Hepatic stellate cell (primary cell): ENCODE data around the gene S100A2.

Experiments used
- DNase-seq: peaks from one replicate; pipeline ENCODE4 v3.0.0; 2011; ENCODE audit warnings: low spot score

S100A2 gene

DNA sequence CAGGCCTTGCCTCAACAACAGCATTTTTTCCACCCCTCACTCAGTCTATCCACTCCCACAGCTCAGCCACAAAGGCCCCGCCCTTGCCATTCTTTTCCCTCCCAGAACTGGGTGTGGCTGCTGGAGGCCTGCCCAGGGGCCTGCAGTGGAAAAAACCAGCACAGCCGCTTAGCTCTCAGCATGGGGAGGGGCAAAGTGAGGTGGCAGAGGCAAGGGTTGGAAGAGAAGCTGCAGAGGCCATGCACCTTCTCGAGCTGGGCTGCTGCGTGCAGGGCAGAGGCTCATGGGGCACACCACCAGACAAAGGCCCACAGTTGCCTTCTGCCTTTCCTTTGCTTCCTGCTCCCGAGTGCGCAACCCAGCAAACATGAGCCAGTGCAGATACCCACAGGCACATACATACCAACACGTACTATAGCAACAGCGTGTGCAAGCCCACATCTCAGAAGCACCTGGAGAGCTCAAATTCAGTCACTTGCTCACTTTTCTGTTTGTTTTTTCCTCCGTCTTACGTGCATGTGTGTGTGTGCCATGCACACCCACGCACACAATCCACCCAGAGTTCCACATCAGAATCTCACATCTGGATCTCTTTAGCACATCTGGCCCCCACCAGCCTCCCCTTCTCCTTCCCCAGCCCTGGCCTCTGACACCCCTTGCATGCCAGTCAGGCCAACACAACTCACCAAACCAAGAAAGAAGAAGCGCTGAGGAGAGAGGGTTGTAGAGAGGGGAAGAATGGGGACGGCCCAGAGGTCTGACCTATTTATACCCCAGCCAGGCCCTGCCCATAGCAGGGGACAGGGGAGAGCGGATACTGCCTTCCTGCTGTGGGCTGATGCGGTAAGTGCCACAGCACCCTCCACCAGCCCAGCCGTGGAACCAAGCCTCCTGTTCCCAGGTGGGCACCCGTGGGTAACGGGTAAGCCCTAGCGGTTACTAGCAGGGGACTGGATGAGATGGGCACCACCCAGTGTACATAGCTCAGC is 20.3 kb downstream of the S100A2 start, which contains the start of gene S100A4:
S100A4 (minus strand) TSS at position 740 of the 989 bp plus-strand sequence. CDS start 1,012 bp downstream, outside the sequence.
- peak; percentile 89 for DNase-seq

DNA sequence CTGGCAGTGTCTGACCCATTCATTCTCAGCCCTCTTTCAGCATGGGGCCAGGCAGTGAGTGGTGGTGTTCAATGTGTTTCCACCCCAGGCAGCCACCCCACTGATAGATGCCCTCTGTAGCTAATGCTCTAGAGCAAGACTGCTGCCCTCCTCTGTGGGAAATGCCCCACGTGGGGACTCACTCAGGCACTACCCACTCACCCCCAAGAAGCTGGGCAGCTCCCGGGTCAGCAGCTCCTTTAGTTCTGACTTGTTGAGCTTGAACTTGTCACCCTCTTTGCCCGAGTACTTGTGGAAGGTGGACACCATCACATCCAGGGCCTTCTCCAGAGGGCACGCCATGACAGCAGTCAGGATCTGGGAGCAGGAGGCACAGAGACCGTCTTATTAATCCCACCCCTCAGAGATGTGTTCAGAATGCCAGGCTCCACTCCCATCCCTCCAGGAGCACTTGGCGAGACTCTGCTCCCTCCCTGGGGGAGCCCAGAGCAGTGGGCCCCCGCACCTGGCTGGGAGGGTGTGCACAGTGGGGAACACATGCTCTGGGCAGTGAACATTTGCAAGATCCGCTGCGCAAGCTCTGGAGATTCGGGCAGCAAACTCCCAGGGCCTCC is 21.1 kb downstream of the S100A2 start:
- no peak for DNase-seq

DNA sequence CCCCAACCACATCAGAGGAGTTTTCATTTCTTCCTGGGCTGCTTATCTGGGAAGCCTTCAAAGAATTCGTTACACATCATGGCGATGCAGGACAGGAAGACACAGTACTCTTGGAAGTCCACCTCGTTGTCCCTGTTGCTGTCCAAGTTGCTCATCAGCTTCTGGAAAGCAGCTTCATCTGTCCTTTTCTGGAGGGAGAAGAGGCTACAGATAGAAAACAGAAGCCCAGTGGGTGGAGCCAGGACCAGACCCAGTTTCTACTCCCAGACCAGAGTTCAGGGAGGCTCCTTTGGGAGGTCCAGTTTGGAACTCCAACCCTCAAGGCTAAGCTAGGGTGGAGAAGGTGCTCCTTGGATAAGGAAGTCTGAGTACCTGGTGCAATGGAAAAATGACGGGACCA is 21.9 kb downstream of the S100A2 start:
- no peak for DNase-seq

DNA sequence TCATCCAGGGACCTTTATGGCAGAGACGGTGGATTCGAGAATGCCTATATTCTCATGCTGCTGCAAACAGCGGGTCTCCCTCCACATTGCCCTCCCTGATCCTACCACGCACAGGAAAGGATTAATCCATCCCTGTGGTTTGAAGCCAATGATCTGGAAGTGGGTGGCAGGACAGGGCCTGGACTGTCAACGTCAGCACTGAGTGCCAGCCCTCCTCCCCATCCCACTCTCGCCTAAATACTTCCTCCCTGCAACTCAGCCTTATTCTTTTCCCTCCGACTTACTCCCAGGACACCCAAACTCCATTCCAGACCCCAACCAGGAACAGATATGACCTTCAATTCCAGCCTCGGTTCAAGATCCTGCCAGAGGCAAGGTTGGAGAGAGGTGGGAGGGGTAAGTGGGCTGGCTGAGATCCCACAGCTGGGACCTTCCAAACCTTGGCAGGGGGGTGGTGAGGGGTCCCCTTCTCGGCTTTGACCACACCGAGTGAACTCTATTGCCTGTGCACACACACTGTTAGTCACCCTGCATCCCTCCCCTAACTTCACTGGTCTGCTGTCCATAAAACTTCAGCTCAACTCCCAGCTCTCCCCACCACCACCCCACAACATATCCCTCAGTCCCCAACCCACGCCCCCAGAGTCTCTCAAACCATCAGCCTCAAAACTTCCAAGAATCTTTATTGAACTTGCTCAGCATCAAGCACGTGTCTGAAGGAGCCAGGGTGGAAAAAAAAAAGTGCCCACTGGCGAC is 22.5 kb downstream of the S100A2 start:
- no peak for DNase-seq

DNA sequence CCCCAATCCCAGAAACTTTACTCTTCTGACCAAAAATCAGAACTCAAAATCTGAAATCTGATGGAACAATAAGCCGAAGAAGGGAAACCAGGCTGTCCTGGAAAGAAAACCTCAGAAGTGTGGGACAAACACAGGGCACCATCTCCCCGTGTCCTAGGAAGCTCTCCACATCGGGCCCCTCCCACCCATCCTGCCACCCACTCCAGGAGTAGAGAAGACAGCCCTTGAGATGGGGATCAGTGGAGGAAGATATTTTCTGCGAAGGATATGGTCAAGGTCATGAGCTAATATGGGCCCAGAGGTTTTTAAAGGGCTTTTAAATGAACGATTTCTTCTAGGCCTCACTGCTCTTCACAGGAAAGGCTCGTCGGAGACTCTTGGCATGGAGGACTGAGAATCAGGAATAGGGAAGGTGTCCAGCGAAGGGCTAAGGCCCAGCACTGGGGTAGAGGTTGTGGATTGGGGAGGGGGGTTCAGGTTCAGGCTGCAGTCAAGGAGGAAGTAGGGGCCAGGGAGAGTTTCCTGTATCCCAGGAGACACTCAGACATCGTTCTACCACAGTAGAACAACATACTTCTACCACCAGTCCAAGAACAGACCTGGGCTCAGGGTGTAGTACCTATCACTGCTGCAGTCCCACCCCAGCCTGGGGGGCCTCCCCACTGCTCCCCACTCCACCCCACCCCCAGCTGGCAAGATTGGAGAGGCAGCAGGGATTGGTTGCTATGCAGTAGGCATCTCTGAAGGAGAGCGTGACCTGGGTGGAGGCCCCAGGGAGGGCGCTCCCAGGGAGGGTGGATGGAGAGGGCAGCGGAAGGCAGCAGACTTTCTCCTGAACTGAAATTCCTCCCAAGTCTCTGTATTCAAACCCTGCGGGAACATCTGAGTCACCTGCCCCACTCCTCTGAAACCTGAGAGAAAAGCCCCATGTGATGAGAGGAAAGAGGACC is 23.7 kb downstream of the S100A2 start:
- DNase-seq = no peak

DNA sequence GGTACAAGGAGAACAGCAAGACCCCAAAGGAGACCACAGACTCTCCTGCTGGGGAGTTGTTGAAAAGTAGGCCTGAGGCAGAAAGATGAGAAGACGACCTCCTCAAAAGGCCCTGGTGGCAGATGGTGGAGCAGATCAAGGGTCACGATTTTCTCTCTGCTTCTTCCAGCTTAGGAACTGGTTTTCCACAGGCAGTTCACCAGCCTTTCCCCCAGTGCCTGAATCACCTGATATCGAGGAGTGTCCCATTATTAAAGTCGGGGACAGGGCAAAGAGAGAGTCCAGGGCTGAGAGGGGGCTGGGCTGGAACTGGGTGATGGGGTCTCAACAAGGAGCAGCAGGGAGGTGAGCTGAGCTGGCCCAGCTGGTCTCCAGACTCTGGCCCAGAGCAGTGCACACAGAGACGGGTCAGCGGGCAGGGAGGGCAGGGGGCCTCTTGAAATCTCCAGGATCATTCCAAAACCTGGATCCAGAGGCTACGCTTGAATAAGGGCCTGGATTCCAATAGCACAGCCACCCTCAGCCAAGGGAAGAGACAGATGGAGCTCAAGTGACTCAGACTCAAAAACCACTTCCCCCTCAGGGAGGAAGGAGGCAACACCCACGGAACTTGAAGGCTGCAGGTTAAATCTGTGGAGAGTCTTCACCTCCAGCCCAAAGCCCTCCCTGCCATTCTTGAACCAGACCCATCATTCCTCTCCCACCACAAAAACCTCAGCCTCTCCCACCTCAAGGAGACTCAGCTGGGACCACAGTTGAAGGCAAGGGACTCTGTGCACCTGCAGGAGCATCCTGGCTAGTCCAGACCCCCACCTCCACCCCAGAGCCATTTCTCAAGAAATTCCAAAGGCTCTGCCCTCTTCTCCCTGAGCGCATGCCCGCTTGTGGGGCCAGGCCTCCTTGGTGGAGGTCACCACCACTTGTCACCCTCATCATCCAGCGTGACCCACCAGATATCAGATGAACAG is 25.0 kb downstream of the S100A2 start, which contains the start of gene S100A5:
S100A5 (minus strand) TSS at position 541 of the 968 bp plus-strand sequence. CDS start 743 bp downstream, outside the sequence.
- peak; percentile 54 for DNase-seq

DNA sequence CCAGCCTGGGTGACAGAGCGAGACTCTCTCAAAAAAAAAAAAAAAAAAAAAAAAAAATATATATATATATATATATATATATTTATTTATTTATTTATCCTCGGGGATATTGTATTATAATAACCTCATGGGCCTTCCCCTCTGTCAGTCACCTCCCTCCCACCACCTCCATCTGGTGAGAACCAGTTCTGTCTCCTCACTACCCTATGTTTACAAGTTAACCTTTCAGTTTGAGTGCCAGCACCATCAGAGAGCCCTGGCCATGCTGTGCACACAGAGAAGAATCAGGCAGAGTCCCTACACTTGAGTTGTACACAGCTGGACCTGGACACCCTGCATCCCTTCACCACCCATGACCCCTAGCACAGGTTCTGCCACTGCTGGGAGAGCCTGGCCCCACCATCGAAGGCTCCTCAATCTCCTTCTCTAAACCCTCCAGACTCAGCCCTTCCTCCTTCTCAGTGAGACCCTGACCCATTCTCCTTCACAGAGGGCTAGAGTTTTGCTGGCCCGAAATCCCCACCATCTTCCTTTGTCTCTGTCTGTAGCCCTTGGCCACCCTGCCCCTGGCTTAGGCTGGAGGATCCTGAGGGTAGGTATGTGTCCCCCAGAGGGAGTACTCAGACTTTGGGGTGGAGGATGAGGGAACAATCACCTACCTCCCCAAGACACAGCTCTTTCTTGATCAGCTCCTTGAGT is 26.1 kb downstream of the S100A2 start:
- no peak for DNase-seq

DNA sequence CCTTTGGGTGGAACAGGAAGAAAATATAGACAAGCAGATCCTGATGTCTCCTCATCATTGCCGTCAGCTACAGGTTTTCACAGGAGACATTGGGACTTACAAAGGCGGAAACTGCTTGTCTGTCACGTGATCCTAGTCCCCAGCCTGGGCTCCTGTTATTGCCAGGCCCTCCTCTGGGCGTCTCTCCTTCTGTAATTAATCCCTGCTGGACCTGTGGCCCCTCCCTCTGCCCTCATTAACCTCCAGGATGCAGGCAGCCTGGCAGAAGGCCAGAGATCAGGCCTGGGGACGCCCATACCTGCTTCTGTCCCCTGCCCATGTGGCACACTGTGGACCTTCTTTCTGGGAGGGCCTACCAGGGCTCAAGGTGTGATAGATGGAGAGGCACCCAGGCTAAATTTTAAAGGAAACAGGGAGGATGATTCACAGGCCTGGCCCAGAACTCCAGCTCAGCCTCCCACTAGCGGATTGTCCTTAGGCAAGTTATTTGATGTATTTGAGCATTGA is 27.3 kb downstream of the S100A2 start:
- DNase-seq = no peak

DNA sequence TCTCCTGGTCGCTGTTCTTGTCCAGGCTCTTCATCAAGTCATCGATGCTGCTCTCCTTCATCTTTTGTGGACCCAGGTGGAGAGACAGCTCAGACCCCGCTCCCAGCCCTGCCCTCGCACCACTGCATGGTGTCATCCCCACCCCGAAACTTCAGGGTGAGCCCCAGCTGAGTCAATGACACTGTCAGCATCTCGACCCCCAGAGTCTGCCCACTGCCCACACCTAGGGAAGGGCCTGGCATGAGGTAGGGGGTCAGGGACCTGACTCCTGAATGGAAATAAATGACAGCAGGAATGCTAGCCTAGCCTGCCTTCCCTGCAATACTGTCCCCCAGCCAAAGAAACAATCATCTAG is 28.3 kb downstream of the S100A2 start:
- no peak for DNase-seq

DNA sequence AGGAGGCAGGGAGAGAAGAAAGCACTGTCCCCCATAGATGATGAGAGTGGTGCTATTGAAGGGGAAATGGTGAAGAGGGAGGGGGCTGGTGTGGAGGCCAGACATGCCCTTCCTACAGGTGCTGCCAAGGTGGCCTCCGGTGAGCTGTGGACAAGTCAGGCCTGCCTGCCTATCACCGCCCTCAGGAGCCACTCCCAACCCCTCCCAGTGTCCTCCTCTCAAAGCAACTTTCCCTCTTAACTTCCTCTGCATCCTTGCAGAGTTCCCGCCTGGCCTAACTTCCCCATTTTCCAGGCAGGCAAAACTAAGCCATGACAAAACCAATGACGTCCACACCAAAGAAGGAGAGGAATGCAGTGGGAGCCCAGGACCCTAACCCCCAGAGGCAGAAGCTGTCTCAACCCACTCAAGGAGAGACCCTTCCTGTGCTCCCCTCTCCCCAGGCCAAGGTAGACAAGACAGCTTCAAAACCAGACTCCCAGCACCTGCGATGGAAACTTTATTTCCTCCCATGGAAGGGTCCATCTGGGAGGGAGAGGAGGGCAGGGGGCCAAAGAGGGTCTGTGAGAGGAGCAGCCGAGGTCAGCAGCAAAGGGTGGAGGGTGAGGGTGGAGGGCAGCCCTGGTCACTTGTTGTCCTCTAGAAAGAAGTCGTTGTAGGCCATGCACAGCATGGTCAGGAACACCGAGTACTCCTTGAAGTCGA is 28.8 kb downstream of the S100A2 start:
- DNase-seq = no peak

DNA sequence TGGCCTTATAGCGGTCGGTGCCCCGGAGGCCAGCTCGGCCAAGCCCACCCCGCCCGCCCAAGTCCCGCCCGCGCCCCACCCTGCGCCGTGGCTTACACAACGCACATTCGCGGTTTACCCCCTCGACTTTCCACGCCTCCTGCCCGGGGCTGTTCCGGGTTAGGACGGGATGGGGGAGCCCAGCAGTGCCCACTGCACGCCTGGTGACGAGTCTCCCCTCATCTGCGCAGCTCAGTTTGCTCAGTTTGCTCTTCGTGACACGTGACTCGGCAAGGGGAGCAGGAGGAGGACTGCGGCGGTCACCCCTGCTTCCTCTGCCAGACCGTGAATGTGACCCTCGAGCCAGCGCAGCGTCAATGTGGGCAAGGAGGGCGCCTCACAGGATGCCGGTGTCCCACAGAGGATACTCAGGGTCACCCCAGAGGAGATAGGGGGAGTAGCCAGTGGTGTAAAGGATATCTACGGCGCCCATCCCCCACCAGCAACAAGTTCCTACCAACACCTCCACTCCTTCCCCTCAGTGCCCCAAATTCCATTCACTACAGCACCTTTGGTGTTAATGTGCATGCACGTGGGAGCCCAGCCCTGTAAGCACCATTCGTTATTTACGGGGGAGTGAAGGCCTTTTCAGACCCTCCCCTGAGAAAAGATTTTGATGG is 29.5 kb downstream of the S100A2 start:
- DNase-seq = peak; percentile 89

DNA sequence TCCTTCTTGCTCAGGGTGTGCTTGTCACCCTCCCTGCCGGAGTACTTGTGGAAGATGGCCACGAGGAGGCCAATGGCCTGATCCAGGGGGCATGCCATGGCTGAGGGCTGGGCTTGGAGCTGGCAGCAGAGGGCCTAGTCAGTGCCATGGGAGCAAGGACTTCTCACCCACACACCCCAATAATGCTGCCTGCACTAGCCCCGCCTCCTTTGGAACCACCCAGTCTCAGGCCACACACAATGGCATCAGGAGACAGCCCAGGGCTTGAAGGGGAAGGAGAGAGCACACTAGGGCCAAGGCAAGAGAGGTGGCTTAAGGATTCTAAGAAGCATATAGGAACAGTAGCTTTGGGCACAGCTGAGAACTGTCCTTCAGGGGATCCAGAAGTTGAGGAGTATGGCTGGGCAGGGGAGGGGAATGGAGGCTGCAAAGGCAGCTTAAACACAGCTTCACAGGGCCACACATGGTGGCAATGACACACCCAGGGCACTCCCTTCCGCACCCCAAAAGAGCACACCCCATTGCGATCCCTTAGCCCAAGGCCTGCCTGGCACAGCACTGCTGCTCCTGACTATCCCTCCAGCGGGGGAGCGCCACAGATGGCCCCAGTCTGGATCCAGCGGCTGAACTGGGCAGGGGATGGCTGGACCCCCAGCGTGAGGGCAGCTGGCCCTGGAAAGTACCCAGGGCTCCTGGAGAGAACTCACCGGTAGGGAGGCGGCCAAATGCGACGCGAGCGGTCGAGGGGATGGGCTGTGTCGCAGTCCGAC is 30.2 kb downstream of the S100A2 start, which contains the start of gene S100A6:
S100A6 (minus strand) TSS at position 750 of the 770 bp plus-strand sequence; CDS start at position 98, 652 bp downstream.
- peak; percentile 43 for DNase-seq

DNA sequence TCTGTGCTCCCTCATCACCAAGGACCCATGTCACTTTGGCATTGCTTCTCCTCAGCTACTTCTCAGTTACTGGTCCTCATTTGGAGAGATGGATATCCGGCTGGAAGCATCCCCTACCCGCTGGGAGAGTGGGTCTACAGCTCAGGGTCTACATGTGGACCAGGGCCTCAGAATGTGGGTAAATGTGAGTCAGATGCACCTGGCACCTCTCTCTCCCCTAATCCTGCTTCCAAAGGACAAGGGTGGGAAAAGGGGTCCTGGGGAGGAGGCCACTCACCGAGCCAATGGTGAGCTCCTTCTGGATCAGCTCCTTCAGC is 30.8 kb downstream of the S100A2 start:
- no peak for DNase-seq

DNA sequence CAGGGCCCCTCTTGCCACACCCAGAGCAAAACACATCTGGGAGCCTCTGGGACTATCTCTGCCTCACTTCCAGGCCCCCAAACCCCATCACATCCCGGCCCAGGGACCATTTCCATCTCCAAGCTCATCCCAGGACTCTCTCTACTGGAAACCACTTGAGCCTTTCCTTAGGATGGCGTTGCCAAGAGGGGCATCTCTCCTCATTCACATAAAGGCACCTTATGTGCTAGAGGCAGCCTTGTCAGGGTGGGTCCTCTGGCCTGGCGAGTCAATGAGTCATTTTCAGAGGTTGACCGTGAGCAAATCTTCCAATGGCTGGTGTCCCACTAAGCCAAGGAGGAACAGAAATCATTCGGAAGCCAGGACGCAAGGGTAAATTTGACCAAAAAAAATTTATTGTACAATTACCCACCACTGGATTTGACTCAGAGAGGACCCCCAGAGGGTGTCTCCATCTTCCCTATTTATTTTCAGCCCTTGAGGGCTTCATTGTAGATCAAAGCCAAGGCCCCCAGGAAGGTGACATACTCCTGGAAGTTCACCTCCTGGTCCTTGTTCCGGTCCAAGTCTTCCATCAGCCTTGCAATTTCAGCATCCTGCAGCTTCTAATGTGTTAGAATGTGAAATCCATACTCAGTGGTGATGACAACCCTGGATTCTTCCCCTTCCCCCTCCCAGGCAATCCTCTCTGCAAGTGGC is 31.3 kb downstream of the S100A2 start:
- DNase-seq = no peak

DNA sequence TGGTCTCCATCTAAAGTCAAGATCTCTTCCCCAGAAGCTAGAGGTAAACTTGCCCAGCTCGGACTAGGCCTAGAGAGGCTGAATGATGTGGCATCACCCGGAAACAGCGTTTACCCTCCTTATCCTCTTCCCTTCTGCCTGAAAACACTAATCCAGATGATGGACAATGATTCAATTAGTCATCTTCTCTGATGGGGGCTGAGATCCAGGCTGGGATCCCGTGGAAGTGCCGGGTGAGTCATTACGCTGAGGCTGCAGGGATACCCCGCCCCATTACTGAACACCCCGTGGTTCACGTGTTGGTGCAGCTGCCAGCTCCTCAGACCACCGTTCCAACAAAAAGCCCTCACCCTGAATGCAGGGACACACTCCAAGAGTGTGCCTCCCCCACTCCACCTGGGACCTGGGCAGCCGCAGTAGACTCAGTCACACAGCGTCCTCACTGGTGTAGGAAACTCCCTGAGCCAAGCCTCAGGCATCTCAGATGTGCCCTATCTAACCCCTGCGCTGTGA is 31.9 kb downstream of the S100A2 start:
- DNase-seq = peak; percentile 92
